ENCODE data around the gene PGAP3.

Gene PGAP3

GRCh38 chr17:39667262-39667944, 20.5 kb downstream of the PGAP3 start:
- in situ Hi-C loops (cut with MboI; ENCODE audit: low sequenced_read_pairs, unreplicated experiment): no loop called here
- TF ChIP-seq, protein P1, sequence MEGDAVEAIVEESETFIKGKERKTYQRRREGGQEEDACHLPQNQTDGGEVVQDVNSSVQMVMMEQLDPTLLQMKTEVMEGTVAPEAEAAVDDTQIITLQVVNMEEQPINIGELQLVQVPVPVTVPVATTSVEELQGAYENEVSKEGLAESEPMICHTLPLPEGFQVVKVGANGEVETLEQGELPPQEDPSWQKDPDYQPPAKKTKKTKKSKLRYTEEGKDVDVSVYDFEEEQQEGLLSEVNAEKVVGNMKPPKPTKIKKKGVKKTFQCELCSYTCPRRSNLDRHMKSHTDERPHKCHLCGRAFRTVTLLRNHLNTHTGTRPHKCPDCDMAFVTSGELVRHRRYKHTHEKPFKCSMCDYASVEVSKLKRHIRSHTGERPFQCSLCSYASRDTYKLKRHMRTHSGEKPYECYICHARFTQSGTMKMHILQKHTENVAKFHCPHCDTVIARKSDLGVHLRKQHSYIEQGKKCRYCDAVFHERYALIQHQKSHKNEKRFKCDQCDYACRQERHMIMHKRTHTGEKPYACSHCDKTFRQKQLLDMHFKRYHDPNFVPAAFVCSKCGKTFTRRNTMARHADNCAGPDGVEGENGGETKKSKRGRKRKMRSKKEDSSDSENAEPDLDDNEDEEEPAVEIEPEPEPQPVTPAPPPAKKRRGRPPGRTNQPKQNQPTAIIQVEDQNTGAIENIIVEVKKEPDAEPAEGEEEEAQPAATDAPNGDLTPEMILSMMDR (IDR thresholded peaks at IDR 0.05; ENCODE audit: borderline replicate concordance, control extremely low read depth, extremely low read depth, insufficient read depth, missing control alignments): no peak
- no peak for DNase-seq (ENCODE audit: low spot score)

- no peak for DNase-seq (ENCODE audit: low spot score)
- in situ Hi-C loops (cut with MboI; ENCODE audit: low sequenced_read_pairs, unreplicated experiment): no loop called here
- TF ChIP-seq, protein P1 (IDR thresholded peaks at IDR 0.05; ENCODE audit: borderline replicate concordance, control extremely low read depth, extremely low read depth, insufficient read depth, missing control alignments): no peak
These were observed 21.1 kb downstream of the PGAP3 start for GRCh38 chr17:39666601-39667261.

- DNase-seq (ENCODE audit: low spot score): no peak
- in situ Hi-C loops (cut with MboI; ENCODE audit: low sequenced_read_pairs, unreplicated experiment): no loop called here
- TF ChIP-seq, protein P1 (IDR thresholded peaks at IDR 0.05; ENCODE audit: borderline replicate concordance, control extremely low read depth, extremely low read depth, insufficient read depth, missing control alignments): no peak
These were observed 21.6 kb downstream of the PGAP3 start for GRCh38 chr17:39666231-39666600.

DNA sequence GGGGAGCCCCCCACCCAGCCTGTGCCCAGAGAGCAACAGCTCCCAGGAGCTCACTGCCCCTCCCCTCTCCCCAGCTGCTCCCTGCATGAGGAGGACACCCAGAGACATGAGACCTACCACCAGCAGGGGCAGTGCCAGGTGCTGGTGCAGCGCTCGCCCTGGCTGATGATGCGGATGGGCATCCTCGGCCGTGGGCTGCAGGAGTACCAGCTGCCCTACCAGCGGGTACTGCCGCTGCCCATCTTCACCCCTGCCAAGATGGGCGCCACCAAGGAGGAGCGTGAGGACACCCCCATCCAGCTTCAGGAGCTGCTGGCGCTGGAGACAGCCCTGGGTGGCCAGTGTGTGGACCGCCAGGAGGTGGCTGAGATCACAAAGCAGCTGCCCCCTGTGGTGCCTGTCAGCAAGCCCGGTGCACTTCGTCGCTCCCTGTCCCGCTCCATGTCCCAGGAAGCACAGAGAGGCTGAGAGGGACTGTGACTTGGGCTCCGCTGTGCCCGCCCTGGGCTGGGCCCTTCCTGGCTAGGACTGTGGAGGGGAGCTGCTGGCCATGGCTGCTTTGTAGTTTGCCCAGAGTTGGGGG, 22.1 kb downstream of the PGAP3 start:
- in situ Hi-C loops (cut with MboI; ENCODE audit: low sequenced_read_pairs, unreplicated experiment): no loop called here
- TF ChIP-seq, protein P1 (IDR thresholded peaks at IDR 0.05; ENCODE audit: borderline replicate concordance, control extremely low read depth, extremely low read depth, insufficient read depth, missing control alignments): no peak
- no peak for DNase-seq (ENCODE audit: low spot score)

DNA sequence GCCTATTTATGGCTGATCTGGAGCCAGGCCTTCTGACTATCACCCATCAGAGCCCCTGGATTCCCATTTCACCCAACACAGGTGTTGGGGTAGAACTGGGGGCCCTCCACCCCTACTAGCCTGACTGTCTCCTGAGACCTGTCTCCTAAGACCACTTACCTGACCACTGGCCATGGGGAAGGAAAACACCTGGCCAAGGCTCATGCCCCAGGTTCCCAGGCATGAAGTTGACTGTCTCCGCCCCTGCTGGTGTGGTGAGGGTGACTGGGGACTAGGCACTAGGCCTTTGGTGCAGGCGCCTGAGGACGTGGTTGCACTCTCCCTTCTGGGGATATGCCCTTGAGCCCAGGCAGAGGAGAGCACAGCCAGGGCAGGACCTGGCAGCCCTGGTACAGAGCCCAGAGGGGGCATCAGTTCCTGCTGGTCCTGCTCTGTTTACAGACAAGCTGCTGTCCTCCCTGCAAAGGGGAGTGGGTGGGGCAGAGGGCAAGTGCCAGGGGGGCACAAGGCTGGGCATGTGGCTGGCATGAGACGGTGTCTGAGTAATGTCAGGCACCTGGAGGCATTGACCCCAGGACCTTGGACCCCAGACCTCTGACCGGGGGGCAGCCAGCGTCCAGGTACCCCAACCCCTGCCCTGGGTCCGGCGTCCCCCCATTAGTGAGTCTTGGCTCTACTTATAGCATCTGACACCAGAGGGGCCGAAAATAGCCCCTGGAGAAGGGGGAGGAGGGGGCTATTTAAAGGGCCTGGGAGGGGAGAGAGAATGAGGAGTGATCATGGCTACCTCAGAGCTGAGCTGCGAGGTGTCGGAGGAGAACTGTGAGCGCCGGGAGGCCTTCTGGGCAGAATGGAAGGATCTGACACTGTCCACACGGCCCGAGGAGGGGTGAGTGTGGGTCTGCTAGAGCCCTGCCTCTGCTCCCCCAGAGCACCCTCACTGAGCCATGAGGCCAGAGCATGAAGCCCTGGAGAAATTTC, 23.0 kb downstream of the PGAP3 start, which contains the start of gene TCAP:
TSS of gene TCAP (plus strand) at position 769 of the 981 bp plus-strand sequence. CDS start at position 780, 11 bp downstream.
- in situ Hi-C loops (cut with MboI; ENCODE audit: low sequenced_read_pairs, unreplicated experiment): no loop called here
- TF ChIP-seq, protein P1 (IDR thresholded peaks at IDR 0.05; ENCODE audit: borderline replicate concordance, control extremely low read depth, extremely low read depth, insufficient read depth, missing control alignments): no peak
- no peak for DNase-seq (ENCODE audit: low spot score)
